A549 (cell line): ENCODE measurements around the gene HAUS1. TPM values are rescaled to one million over a fixed set of nuclear protein-coding genes. Genes with fewer than 3 reads are reported as not detected.
A peak's percentile ranks its signal among the peaks of the same experiment; 100 is the strongest.

ENCODE experiments used
- ATAC-seq, 2 experiments: fragments of 200-7000 bp in 1 of 2; fragments of >200 bp in 1 of 2; cut with Nextera tagmentation in 1 of 2; cut with Tn5 transposase in 1 of 2; 3 replicates each; pipeline versions ENCODE4 v1.8.0 to v1.9.1; 2018 to 2020; ENCODE audit warnings: mild to moderate bottlenecking in 1 of 2, moderate library complexity in 1 of 2
- CTCF ChIA-PET: fragments of 300-600 bp; sonication (Branson Sonifier 250); formaldehyde crosslinking; extraction: SDS; loops from one replicate; lab custom pipeline; 2021; ENCODE audit warnings: antibody characterized with exemption, inconsistent platforms; lab: Yijun Ruan, JAX
- POLR2A ChIA-PET: fragments of 350-600 bp; formaldehyde crosslinking; extraction: SDS; loops from one replicate; lab custom pipeline; 2021; ENCODE audit warnings: antibody characterized with exemption, inconsistent platforms; lab: Yijun Ruan, JAX
- DNase-seq, 2 experiments: peaks; one replicate each; pipeline versions ENCODE4 v3.0.0 to v3.0.0-alpha.2; 2011 to 2016; ENCODE audit warnings: low read depth in 1 of 2, low spot score in 1 of 2
- FAIRE-seq: peaks from 2 replicates; lab custom pipeline; 2011; peaks lifted over from hg19 to GRCh38; lab: Jason Lieb, UNC
- H3K27ac ChIP-seq, 2 experiments: fragments of >200 bp; sonication (Bioruptor Twin); formaldehyde crosslinking; 3 replicates each; pipeline ENCODE4 v1.5.1; 2016 to 2017
- H3K4me1 ChIP-seq: fragments of >200 bp; sonication (Bioruptor Twin); formaldehyde crosslinking; 3 replicates; pipeline ENCODE4 v1.6.1; 2016
- H3K4me2 ChIP-seq: fragments of >200 bp; sonication (Bioruptor Twin); formaldehyde crosslinking; 3 replicates; pipeline ENCODE4 v1.6.1; 2016
- H3K4me3 ChIP-seq: fragments of >200 bp; sonication (Bioruptor Twin); formaldehyde crosslinking; 3 replicates; pipeline ENCODE4 v1.5.1; 2016
- H3K9me3 ChIP-seq: fragments of >200 bp; sonication (Bioruptor Twin); formaldehyde crosslinking; 3 replicates; pipeline ENCODE4 v1.6.1; 2016
- CBX2 ChIP-seq: fragments of 200-600 bp; sonication (generic); IDR thresholded peaks from 2 replicates; pipeline ENCODE4 v1.6.1; 2016; ENCODE audit warnings: low read depth, mild to moderate bottlenecking, borderline replicate concordance
- CEBPB ChIP-seq, 2 experiments: fragments of >200 bp in 1 of 2; sonication (Bioruptor Twin) in 1 of 2; formaldehyde crosslinking in 1 of 2; IDR thresholded peaks; 2 replicates each; pipeline ENCODE4 v1.6.1; 2012 to 2016
- EP300 ChIP-seq, 2 experiments: fragments of >200 bp; sonication (Bioruptor Twin); formaldehyde crosslinking; IDR thresholded peaks; 2 replicates in 1 of 2; 3 replicates in 1 of 2; pipeline ENCODE4 v1.6.1; 2016 to 2017
- FOXS1 ChIP-seq: fragments of 250-450 bp; sonication (Bioruptor Pico); IDR thresholded peaks from 2 replicates; pipeline ENCODE4 v1.5.0; 2020; ENCODE audit warnings: mild to moderate bottlenecking, moderate library complexity
- HOXB5 ChIP-seq: fragments of 250-450 bp; sonication (Bioruptor Pico); IDR thresholded peaks from 2 replicates; pipeline ENCODE4 v1.5.0; 2020; ENCODE audit warnings: mild to moderate bottlenecking, moderate library complexity
- MAFK ChIP-seq: fragments of 450-650 bp; IDR thresholded peaks from 2 replicates; pipeline ENCODE4 v1.6.1; 2014; ENCODE audit not compliant: partially characterized antibody
- MYC ChIP-seq: IDR thresholded peaks from 2 replicates; pipeline ENCODE4 v1.6.1; 2012; ENCODE audit warnings: mild to moderate bottlenecking, inconsistent platforms, low read length, improper control_type of control experiment, borderline replicate concordance
- NR3C1 ChIP-seq: fragments of >200 bp; sonication (Bioruptor Twin); formaldehyde crosslinking; IDR thresholded peaks from 3 replicates; pipeline ENCODE4 v1.6.1; 2017
- POLR2A ChIP-seq: IDR thresholded peaks from 2 replicates; pipeline ENCODE4 v1.6.1; 2012; ENCODE audit warnings: mild to moderate bottlenecking, low read length
- POLR2AphosphoS2 ChIP-seq: conservative IDR thresholded peaks from 2 replicates; pipeline ENCODE4 v1.6.1; 2012; ENCODE audit warnings: low read length, improper control_type of control experiment, inconsistent platforms
- RFX5 ChIP-seq: fragments of 450-650 bp; IDR thresholded peaks from 2 replicates; pipeline ENCODE4 v1.7.1; 2014; ENCODE audit warnings: antibody characterized with exemption, mild to moderate bottlenecking, moderate library complexity
- SREBF2 ChIP-seq: fragments of 450-650 bp; IDR thresholded peaks from 2 replicates; pipeline ENCODE4 v1.6.1; 2014; ENCODE audit warnings: mild to moderate bottlenecking, moderate library complexity
- ZC3H11A ChIP-seq: fragments of 450-650 bp; IDR thresholded peaks from 2 replicates; pipeline ENCODE4 v1.6.1; 2014; ENCODE audit warnings: antibody characterized with exemption, mild to moderate bottlenecking
- ZFP36 ChIP-seq: fragments of 450-650 bp; IDR thresholded peaks from 2 replicates; pipeline ENCODE4 v1.6.1; 2014; ENCODE audit warnings: borderline replicate concordance; ENCODE audit not compliant: partially characterized antibody
- ZNF302 ChIP-seq: fragments of 250-450 bp; sonication (Bioruptor Pico); IDR thresholded peaks from 2 replicates; pipeline ENCODE4 v1.9.0; 2021; ENCODE audit warnings: inconsistent platforms, mild to moderate bottlenecking, moderate library complexity
- ZSCAN20 ChIP-seq: fragments of 250-450 bp; sonication (Bioruptor Pico); IDR thresholded peaks from 2 replicates; pipeline ENCODE4 v1.8.0; 2022; ENCODE audit warnings: mild to moderate bottlenecking, moderate library complexity
- WGBS: methylation state at CpG from one replicate; pipeline ENCODE4 v1.1.6; 2017; ENCODE audit errors: missing lambda C conversion rate; 5-methylcytosine and 5-hydroxymethylcytosine counted together
- polyA plus RNA-seq, 4 experiments: library from polyadenylated mRNA; depleted of rRNA in 3 of 4; stranded (reverse); fragments of >200 nt; fragmentation: RNase III in 1 of 4; extraction: RNeasy Plus Mini Kit Qiagen cat#74134 plus additional on column Dnase treatment in 1 of 4; gene quantifications; 2 replicates in 3 of 4; 3 replicates in 1 of 4; pipeline ENCODE4 v1.2.3, GENCODE V29; 2011 to 2017
- TF ChIP-seq, protein P1 (sequence below): fragments of 250-450 bp; sonication (Bioruptor Pico); IDR thresholded peaks from 2 replicates; pipeline ENCODE4 v1.5.0; 2021; ENCODE audit warnings: mild to moderate bottlenecking, moderate library complexity, borderline replicate concordance
- TF ChIP-seq, protein P2 (sequence below): IDR thresholded peaks from 2 replicates; pipeline ENCODE4 v1.6.1; 2012
- TF ChIP-seq, protein P3 (sequence below): IDR thresholded peaks from 2 replicates; pipeline ENCODE4 v1.6.1; 2012
- TF ChIP-seq, protein P4 (sequence below): fragments of >200 bp; sonication (Bioruptor Twin); formaldehyde crosslinking; IDR thresholded peaks from 2 replicates; pipeline ENCODE4 v1.6.1; 2016

Gene HAUS1
- polyA plus RNA-seq, 2 of the 4 experiments (the other 2 are of a cell fraction): 58.6 to 59.7 TPM

DNA sequence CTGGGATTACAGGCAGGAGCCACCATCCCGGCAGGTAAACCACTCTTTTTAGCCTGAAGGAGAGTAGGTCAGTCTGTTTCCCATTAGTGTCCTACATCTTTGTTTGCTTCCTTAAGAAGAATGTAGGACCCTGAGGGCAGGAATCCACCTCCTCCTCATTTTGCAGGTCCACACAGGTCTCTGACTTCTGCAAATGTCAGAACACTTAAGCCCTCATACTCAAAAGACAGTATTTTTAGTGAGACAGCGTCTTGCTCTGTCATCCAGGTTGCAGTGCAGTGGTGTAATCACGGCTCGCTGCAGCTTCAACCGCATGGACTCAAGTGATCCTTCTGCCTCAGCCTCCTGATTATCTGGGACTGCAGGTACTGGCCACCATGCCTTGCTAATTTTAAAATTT, 41.4 kb upstream of the HAUS1 start:
- FAIRE-seq: no peak
- POLR2A ChIA-PET: no interaction called here

DNA sequence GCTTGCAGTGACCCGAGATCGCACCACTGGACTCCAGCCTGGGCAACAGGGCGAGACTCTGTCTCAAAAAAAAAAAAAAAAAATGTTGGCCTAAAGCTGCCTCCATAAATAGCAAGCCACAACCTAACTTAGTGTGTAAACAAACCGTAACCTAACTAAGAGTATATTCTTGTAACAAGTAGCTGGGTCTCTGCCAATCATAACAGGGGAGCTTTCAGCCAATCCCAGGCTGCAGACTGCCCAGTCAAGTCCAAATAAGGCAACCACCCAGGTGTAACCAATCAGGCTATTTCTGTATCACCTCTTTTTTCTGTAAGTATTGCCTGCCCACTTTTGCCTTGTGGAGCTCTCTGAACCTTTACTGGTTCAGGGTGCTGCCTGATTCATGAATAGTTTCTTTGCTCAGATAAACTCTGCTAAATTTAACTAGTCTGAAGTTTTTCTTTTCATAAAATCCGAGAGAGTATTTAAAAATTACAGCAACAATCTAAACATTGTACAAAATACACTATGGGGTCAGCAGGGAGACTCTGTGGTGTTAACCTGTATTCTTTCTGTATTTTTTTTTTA, 36.7 kb upstream of the HAUS1 start:
- peak in 1 of 2 experiments; percentile 61 for DNase-seq
- Histone ChIP-seq H3K4me3 (no peak overlapping the region), H3K4me2 (no peak overlapping the region), H3K4me1 (0 out of 3 replicates have a peak, but pooled peaks cover 3% of the 10 kb centered on the region), H3K9me3 (no peaks in the 10 kb centered on the region), H3K27ac (no peak overlapping the region)
- 77% methylated on average over 5 of the region's 5 CpGs for WGBS
- no peak for FAIRE-seq
- ChIA-PET CTCF (no interaction called here), POLR2A (no interaction called here)
- peak in 1 of 2 experiments; percentile 60; a peak in 3 of 6 replicates for ATAC-seq
- TF ChIP-seq ZNF302 (CRISPR knock-in tag) (no peak), RFX5 (no peak), ZC3H11A (no peak), FOXS1 (CRISPR knock-in tag) (no peak), CEBPB (IDR thresholded peaks at IDR 0.05) (no peak), HOXB5 (no peak)
- TF ChIP-seq, protein P1, sequence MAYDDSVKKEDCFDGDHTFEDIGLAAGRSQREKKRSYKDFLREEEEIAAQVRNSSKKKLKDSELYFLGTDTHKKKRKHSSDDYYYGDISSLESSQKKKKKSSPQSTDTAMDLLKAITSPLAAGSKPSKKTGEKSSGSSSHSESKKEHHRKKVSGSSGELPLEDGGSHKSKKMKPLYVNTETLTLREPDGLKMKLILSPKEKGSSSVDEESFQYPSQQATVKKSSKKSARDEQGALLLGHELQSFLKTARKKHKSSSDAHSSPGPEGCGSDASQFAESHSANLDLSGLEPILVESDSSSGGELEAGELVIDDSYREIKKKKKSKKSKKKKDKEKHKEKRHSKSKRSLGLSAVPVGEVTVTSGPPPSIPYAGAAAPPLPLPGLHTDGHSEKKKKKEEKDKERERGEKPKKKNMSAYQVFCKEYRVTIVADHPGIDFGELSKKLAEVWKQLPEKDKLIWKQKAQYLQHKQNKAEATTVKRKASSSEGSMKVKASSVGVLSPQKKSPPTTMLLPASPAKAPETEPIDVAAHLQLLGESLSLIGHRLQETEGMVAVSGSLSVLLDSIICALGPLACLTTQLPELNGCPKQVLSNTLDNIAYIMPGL (CRISPR knock-in tag): no peak

More for the DNA sequence above, 41.4 kb upstream of the HAUS1 start:
- no peak for TF ChIP-seq CBX2
- TF ChIP-seq MAFK: no peak
- no peak for TF ChIP-seq ZFP36
- no peak for TF ChIP-seq MYC
- TF ChIP-seq, protein P2, sequence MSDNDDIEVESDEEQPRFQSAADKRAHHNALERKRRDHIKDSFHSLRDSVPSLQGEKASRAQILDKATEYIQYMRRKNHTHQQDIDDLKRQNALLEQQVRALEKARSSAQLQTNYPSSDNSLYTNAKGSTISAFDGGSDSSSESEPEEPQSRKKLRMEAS: no peak
- TF ChIP-seq POLR2AphosphoS2: no peak
- no peak for TF ChIP-seq POLR2A
- TF ChIP-seq SREBF2: no peak
- TF ChIP-seq ZSCAN20: no peak
- TF ChIP-seq EP300 (IDR thresholded peaks at IDR 0.05): no peak
- TF ChIP-seq NR3C1: no peak
- TF ChIP-seq, all 56 proteins: peak for 0
- ATAC-seq: no peak
- H3K4me3 ChIP-seq: no peak overlapping the region
- CTCF ChIA-PET: no interaction called here
- 51% methylated on average over 3 of the region's 5 CpGs for WGBS
- H3K4me2 ChIP-seq: no peak overlapping the region
- no peak for DNase-seq
- H3K4me1 ChIP-seq: no peaks in the 10 kb centered on the region
- H3K9me3 ChIP-seq: no peaks in the 10 kb centered on the region
- H3K27ac ChIP-seq: no peak overlapping the region

DNA sequence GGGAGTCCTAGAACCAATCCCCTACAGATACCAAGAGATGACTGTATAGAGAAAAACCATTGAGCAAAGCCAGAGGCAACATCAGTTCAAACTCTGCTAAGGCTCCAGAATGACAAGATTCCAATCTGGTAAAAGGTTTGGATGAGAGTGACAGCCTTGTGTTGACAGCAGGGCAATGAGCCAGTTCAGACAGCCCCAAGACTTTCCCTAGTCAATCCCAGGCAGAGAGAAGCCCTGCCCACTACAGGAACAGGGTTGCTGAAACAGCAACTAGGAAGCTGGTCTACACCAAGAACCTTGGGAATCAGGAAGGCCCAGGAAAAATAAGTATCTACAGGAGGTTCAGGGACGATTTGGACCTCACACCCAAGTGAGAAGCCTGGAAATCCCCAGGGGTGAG, 35.4 kb upstream of the HAUS1 start:
- no peak overlapping the region for H3K4me2 ChIP-seq
- TF ChIP-seq ZNF302 (CRISPR knock-in tag) (no peak), ZC3H11A (no peak), CEBPB (IDR thresholded peaks at IDR 0.05) (no peak)
- TF ChIP-seq, protein P3, sequence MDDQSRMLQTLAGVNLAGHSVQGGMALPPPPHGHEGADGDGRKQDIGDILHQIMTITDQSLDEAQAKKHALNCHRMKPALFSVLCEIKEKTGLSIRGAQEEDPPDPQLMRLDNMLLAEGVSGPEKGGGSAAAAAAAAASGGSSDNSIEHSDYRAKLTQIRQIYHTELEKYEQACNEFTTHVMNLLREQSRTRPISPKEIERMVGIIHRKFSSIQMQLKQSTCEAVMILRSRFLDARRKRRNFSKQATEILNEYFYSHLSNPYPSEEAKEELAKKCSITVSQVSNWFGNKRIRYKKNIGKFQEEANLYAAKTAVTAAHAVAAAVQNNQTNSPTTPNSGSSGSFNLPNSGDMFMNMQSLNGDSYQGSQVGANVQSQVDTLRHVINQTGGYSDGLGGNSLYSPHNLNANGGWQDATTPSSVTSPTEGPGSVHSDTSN: no peak
- TF ChIP-seq, protein P4, sequence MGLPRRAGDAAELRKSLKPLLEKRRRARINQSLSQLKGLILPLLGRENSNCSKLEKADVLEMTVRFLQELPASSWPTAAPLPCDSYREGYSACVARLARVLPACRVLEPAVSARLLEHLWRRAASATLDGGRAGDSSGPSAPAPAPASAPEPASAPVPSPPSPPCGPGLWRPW: no peak
- TF ChIP-seq, protein P2: no peak

More for the DNA sequence above, 35.4 kb upstream of the HAUS1 start:
- Histone ChIP-seq H3K4me1 (0 out of 3 replicates have a peak, but pooled peaks cover 3% of the 10 kb centered on the region), H3K9me3 (no peaks in the 10 kb centered on the region), H3K27ac (peak overlapping the region in 1 of 2 experiments; percentile 12; a peak in 1 of 6 replicates), H3K4me3 (no peak overlapping the region)
- 11% methylated on average over 1 of the region's 1 CpG for WGBS
- no peak for ATAC-seq
- peak in 1 of 2 experiments; percentile 8 for DNase-seq
- POLR2A ChIA-PET: no interaction called here
- no peak for FAIRE-seq
- CTCF ChIA-PET: no interaction called here
